Measurements from ENCODE around the gene TNFRSF4. TPM values are rescaled to one million over a fixed set of nuclear protein-coding genes. Genes with fewer than 3 reads are reported as not detected.
A peak's percentile ranks its signal among the peaks of the same experiment; 100 is the strongest.

The TNFRSF4 gene
- total RNA-seq, 1 experiment from 2014 or later: 0.62 TPM

DNA sequence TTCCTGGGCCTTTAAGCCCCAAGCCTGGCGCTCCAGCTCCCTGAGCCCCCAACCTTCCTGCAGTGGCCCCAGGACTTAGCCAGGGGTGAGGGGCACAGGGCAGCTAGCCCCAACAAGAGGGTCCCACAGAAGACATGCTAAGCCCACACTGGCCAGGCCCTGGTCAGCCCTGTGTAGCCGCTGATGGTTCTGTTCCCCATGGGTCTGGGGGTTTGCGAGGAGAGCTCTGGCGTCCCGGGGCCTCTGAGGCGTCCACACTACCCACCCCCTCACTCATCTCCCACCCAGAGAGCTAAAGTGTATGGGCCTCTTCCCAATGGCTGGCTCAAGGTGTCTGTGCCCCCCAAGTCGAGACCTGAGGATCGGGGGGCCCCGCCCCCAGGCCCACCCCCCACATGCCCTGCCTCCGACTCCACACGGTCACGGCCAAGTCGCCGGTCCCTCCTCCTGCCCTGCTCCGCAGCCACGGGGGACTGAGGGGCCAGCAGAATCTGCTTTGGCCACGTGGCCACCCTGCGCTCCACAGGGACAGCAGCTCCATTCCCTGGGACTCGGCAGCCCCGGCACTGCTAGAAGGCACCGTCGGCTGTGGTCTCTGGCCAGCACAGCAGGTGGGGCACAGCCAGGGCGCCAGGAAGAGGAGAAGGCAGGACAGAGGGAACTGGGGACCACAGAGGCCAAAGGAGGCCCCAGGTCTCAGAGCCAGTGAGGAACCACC, 15.4 kb downstream of the TNFRSF4 start:
- BruUV-seq (replicated peaks): no TSS peak
- Histone ChIP-seq H3K9me3 (ENCODE audit: control insufficient read depth, insufficient read depth, low read depth, low read length) (no peaks in the 10 kb centered on the region), H3K27ac (ENCODE audit: low read length) (no peak overlapping the region), H3K4me3 (ENCODE audit: low read depth in 2 of 2, low read length in 2 of 2) (no peak overlapping the region), H3K4me1 (ENCODE audit: control insufficient read depth, insufficient read depth, low read length) (no peaks in the 10 kb centered on the region), H3K27me3 (ENCODE audit: control insufficient read depth, insufficient read depth, low read length) (no peaks in the 10 kb centered on the region), H3K36me3 (ENCODE audit: control insufficient read depth, insufficient read depth, low read length) (no peaks in the 10 kb centered on the region)
- DNase-seq (ENCODE audit: low read depth, low spot score): no peak
- no peak for TF ChIP-seq TCF7L2 (IDR thresholded peaks at IDR 0.05; ENCODE audit: low read depth, low read length)
- TF ChIP-seq POLR2AphosphoS5 (IDR thresholded peaks at IDR 0.05; ENCODE audit: low read depth, low read length): no peak
- no peak for TF ChIP-seq REST (IDR thresholded peaks at IDR 0.05; ENCODE audit: insufficient read depth in 1 of 2, low read depth in 2 of 2, low read length in 1 of 2)
- TF ChIP-seq, protein P1, sequence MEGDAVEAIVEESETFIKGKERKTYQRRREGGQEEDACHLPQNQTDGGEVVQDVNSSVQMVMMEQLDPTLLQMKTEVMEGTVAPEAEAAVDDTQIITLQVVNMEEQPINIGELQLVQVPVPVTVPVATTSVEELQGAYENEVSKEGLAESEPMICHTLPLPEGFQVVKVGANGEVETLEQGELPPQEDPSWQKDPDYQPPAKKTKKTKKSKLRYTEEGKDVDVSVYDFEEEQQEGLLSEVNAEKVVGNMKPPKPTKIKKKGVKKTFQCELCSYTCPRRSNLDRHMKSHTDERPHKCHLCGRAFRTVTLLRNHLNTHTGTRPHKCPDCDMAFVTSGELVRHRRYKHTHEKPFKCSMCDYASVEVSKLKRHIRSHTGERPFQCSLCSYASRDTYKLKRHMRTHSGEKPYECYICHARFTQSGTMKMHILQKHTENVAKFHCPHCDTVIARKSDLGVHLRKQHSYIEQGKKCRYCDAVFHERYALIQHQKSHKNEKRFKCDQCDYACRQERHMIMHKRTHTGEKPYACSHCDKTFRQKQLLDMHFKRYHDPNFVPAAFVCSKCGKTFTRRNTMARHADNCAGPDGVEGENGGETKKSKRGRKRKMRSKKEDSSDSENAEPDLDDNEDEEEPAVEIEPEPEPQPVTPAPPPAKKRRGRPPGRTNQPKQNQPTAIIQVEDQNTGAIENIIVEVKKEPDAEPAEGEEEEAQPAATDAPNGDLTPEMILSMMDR (IDR thresholded peaks at IDR 0.05): no peak
- no peak for TF ChIP-seq SIN3A (IDR thresholded peaks at IDR 0.05; ENCODE audit: borderline replicate concordance, insufficient read depth, low read depth, low read length)
- ATAC-seq: peak; percentile 46; the same call in 1 of the 2 replicates
- in situ Hi-C loops (cut with HindIII; ENCODE audit: low pct_unique_long_range_greater_than_20kb, low sequenced_read_pairs) (no loop called here), intact Hi-C loops (cut with micrococcal nuclease; ENCODE audit: unreplicated experiment) (no loop called here)
- ChIA-PET CTCF (no interaction called here), POLR2A (no interaction called here)

- no TSS peak for BruUV-seq (replicated peaks)
- Histone ChIP-seq H3K9me3 (ENCODE audit: control insufficient read depth, insufficient read depth, low read depth, low read length) (no peaks in the 10 kb centered on the region), H3K4me3 (ENCODE audit: low read depth in 2 of 2, low read length in 2 of 2) (no peak overlapping the region), H3K27me3 (ENCODE audit: control insufficient read depth, insufficient read depth, low read length) (no peaks in the 10 kb centered on the region), H3K36me3 (ENCODE audit: control insufficient read depth, insufficient read depth, low read length) (no peaks in the 10 kb centered on the region), H3K27ac (ENCODE audit: low read length) (no peak overlapping the region), H3K4me1 (ENCODE audit: control insufficient read depth, insufficient read depth, low read length) (no peaks in the 10 kb centered on the region)
- no peak for DNase-seq (ENCODE audit: low read depth, low spot score)
- intact Hi-C loops (cut with micrococcal nuclease; ENCODE audit: unreplicated experiment): no loop called here
- TF ChIP-seq SIN3A (IDR thresholded peaks at IDR 0.05; ENCODE audit: borderline replicate concordance, insufficient read depth, low read depth, low read length) (no peak), TCF7L2 (IDR thresholded peaks at IDR 0.05; ENCODE audit: low read depth, low read length) (no peak), REST (IDR thresholded peaks at IDR 0.05; ENCODE audit: insufficient read depth in 1 of 2, low read depth in 2 of 2, low read length in 1 of 2) (no peak), POLR2AphosphoS5 (IDR thresholded peaks at IDR 0.05; ENCODE audit: low read depth, low read length) (no peak)
- TF ChIP-seq, protein P1 (IDR thresholded peaks at IDR 0.05): no peak
- ChIA-PET POLR2A (no interaction called here), CTCF (no interaction called here)
- no peak for ATAC-seq
- in situ Hi-C loops (cut with HindIII; ENCODE audit: low pct_unique_long_range_greater_than_20kb, low sequenced_read_pairs): no loop called here
These were observed 16.2 kb downstream of the TNFRSF4 start for GRCh38 chr1:1197551-1198422.

Data from Panc1 (cell line).